ENCODE data around the gene LIN37. TPM values are rescaled to one million over a fixed set of nuclear protein-coding genes. Genes with fewer than 3 reads are reported as not detected.
A peak's percentile ranks its signal among the peaks of the same experiment; 100 is the strongest.

Gene LIN37
- total and polyA plus RNA-seq, 2 experiments from 2014 or later = 12.0 to 13.6 TPM

GRCh38 chr19:35741203-35741515 lies 7.2 kb upstream of the LIN37 start:
- peaks cover 6% of the 10 kb centered on the region for H3K4me1 ChIP-seq (ENCODE audit: insufficient read depth)
- 2% methylated on average over 12 of the region's 12 CpGs for WGBS (ENCODE audit: low lambda C conversion rate, missing lambda C conversion rate)
- DNase-seq (ENCODE audit: low spot score) = no peak
- H3K27ac ChIP-seq = peak overlapping the region; percentile 41
- H4K20me1 ChIP-seq (ENCODE audit: insufficient read depth, poor library complexity, severe bottlenecking) = no peaks in the 10 kb centered on the region
- H2AFZ ChIP-seq = peak overlapping the region; percentile 62
- H3K4me3 ChIP-seq = peak overlapping the region; percentile 28
- no peaks in the 10 kb centered on the region for H3K36me3 ChIP-seq (replicated peaks; ENCODE audit: insufficient read depth, low read depth)
- no peaks in the 10 kb centered on the region for H3K9me2 ChIP-seq (replicated peaks; ENCODE audit: insufficient read depth)
- no peak for TF ChIP-seq CTCF (IDR thresholded peaks at IDR 0.05; ENCODE audit: poor library complexity)
- TF ChIP-seq EZH2phosphoT487 (IDR thresholded peaks at IDR 0.05; ENCODE audit: low read depth, severe bottlenecking, unreplicated experiment) = no peak
- no peak for TF ChIP-seq EZH2 (IDR thresholded peaks at IDR 0.05; ENCODE audit: borderline replicate concordance)
- H3K27me3 ChIP-seq = no peaks in the 10 kb centered on the region
- H3K4me2 ChIP-seq = peak overlapping the region; percentile 92
- peaks cover 5% of the 10 kb centered on the region for H3K79me2 ChIP-seq
- no peaks in the 10 kb centered on the region for H3K9me3 ChIP-seq (ENCODE audit: low read depth)

DNA sequence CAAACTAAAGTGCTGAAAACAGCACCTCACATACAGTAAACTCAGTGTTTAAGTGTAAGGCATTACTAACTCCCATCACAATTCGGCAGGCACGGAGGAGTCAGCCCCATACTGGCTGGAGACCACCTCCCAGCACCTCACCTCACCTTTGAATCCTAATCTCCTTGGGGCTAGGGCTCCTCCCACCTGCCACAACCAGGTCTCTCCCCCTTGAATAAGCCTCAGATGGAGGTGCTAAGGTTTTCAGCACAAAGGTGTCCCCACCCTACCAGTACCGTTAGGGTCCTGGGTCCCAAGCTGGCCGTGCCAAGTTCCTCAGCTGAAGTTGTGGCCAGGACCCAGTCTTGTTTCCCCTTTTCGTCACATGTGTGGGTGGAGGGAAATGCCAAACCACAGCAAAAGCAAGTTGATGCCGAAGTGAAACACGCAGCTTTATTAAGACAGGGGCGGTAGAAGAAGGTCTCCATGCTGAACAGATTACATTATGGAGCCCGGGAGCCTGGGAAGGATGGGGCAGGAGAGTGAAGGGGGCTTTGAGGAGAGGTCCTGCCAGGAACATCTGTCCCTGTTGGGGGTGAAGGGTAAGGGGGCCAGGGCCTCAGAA lies 6.2 kb upstream of the LIN37 start, which contains the start of gene IGFLR1:
IGFLR1 (minus strand) TSS at position 332 of the 604 bp plus-strand sequence. CDS start 1,272 bp downstream, outside the sequence.
- Histone ChIP-seq H3K4me3 (no peak within 1 kb of the TSS), H2AFZ (no peak within 1 kb of the TSS), H3K9me3 (ENCODE audit: low read depth) (no peaks in the 10 kb centered on the region), H4K20me1 (ENCODE audit: insufficient read depth, poor library complexity, severe bottlenecking) (no peaks in the 10 kb centered on the region), H3K4me1 (ENCODE audit: insufficient read depth) (peaks cover 9% of the 10 kb centered on the region), H3K36me3 (replicated peaks; ENCODE audit: insufficient read depth, low read depth) (no peaks in the 10 kb centered on the region), H3K27me3 (no peaks in the 10 kb centered on the region), H3K4me2 (peak within 1 kb of the TSS; percentile 92), H3K9me2 (replicated peaks; ENCODE audit: insufficient read depth) (no peaks in the 10 kb centered on the region), H3K27ac (peak within 1 kb of the TSS; percentile 41), H3K79me2 (peaks cover 15% of the 10 kb centered on the region)
- no peak for DNase-seq (ENCODE audit: low spot score)
- 95% methylated on average over 9 of the region's 9 CpGs for WGBS (ENCODE audit: low lambda C conversion rate, missing lambda C conversion rate)
- no peak for TF ChIP-seq EZH2 (IDR thresholded peaks at IDR 0.05; ENCODE audit: borderline replicate concordance)

GRCh38 chr19:35743640-35744429 lies 4.5 kb upstream of the LIN37 start:
- DNase-seq (ENCODE audit: low spot score) = no peak
- WGBS (ENCODE audit: low lambda C conversion rate, missing lambda C conversion rate) = 96% methylated on average over 19 of the region's 19 CpGs
- no peaks in the 10 kb centered on the region for H3K27me3 ChIP-seq
- H2AFZ ChIP-seq = no peak overlapping the region
- peaks cover 23% of the 10 kb centered on the region for H3K79me2 ChIP-seq
- no peaks in the 10 kb centered on the region for H4K20me1 ChIP-seq (ENCODE audit: insufficient read depth, poor library complexity, severe bottlenecking)
- H3K36me3 ChIP-seq (replicated peaks; ENCODE audit: insufficient read depth, low read depth) = no peaks in the 10 kb centered on the region
- no peaks in the 10 kb centered on the region for H3K9me3 ChIP-seq (ENCODE audit: low read depth)
- no peaks in the 10 kb centered on the region for H3K9me2 ChIP-seq (replicated peaks; ENCODE audit: insufficient read depth)
- peaks cover 9% of the 10 kb centered on the region for H3K4me1 ChIP-seq (ENCODE audit: insufficient read depth)
- no peak overlapping the region for H3K27ac ChIP-seq
- TF ChIP-seq EZH2phosphoT487 (IDR thresholded peaks at IDR 0.05; ENCODE audit: low read depth, severe bottlenecking, unreplicated experiment) = no peak
- no peak for TF ChIP-seq CTCF (IDR thresholded peaks at IDR 0.05; ENCODE audit: poor library complexity)
- TF ChIP-seq EZH2 (IDR thresholded peaks at IDR 0.05; ENCODE audit: borderline replicate concordance) = no peak
- H3K4me3 ChIP-seq = no peak overlapping the region
- peak overlapping the region; percentile 77 for H3K4me2 ChIP-seq

Data from hepatocyte (in vitro differentiated cells).